Measurements from ENCODE around the gene CRTC1. TPM values are rescaled to one million over a fixed set of nuclear protein-coding genes. Genes with fewer than 3 reads are reported as not detected.

CRTC1 gene
- total RNA-seq, 1 donor from 2014 or later: 10.3 TPM

- no peak for ATAC-seq
- no peak for DNase-seq (ENCODE audit: missing footprints)
- intact Hi-C loops (cut with DNase I): no loop called here
These were observed 71.0 kb downstream of the CRTC1 start for GRCh38 chr19:18754501-18754900.

GRCh38 chr19:18756896-18757295, 73.4 kb downstream of the CRTC1 start:
- ATAC-seq (no peak), DNase-seq (ENCODE audit: missing footprints) (no peak)
- intact Hi-C loops (cut with DNase I): no loop called here

- ATAC-seq: no peak
- no peak for DNase-seq (ENCODE audit: missing footprints)
- intact Hi-C loops (cut with DNase I): no loop called here
These were observed 76.0 kb downstream of the CRTC1 start for GRCh38 chr19:18759304-18759994.

- no peak for ATAC-seq
- no peak for DNase-seq (ENCODE audit: missing footprints)
- intact Hi-C loops (cut with DNase I): no loop called here
These were observed 76.5 kb downstream of the CRTC1 start for GRCh38 chr19:18759995-18760426.

- intact Hi-C loops (cut with DNase I): no loop called here
- no peak for ATAC-seq
- DNase-seq (ENCODE audit: missing footprints): no peak
These were observed 77.2 kb downstream of the CRTC1 start for GRCh38 chr19:18760440-18761383.

GRCh38 chr19:18761531-18762110, 78.1 kb downstream of the CRTC1 start:
- intact Hi-C loops (cut with DNase I): no loop called here
- ATAC-seq: no peak
- DNase-seq (ENCODE audit: missing footprints): no peak

GRCh38 chr19:18762125-18763023, 78.9 kb downstream of the CRTC1 start:
- ATAC-seq: peak; percentile 83
- intact Hi-C loops (cut with DNase I): no loop called here
- peak; percentile 82 for DNase-seq (ENCODE audit: missing footprints)

GRCh38 chr19:18763674-18764590, 80.5 kb downstream of the CRTC1 start:
- ATAC-seq: no peak
- intact Hi-C loops (cut with DNase I): no loop called here

GRCh38 chr19:18764591-18765051, 81.1 kb downstream of the CRTC1 start:
- DNase-seq (ENCODE audit: missing footprints) (no peak), ATAC-seq (no peak)
- intact Hi-C loops (cut with DNase I): no loop called here

More at GRCh38 chr19:18763674-18764590, 80.5 kb downstream of the CRTC1 start:
- no peak for DNase-seq (ENCODE audit: missing footprints)

GRCh38 chr19:18765224-18765623, 81.7 kb downstream of the CRTC1 start:
- ATAC-seq: no peak
- DNase-seq (ENCODE audit: missing footprints): no peak
- intact Hi-C loops (cut with DNase I): no loop called here

GRCh38 chr19:18768046-18768771, 84.7 kb downstream of the CRTC1 start:
- ATAC-seq: no peak
- intact Hi-C loops (cut with DNase I): no loop called here
- DNase-seq (ENCODE audit: missing footprints): no peak

GRCh38 chr19:18768997-18769891, 85.8 kb downstream of the CRTC1 start:
- ATAC-seq (no peak), DNase-seq (ENCODE audit: missing footprints) (no peak)
- intact Hi-C loops (cut with DNase I): no loop called here

GRCh38 chr19:18769989-18770528, 86.6 kb downstream of the CRTC1 start:
- intact Hi-C loops (cut with DNase I): no loop called here
- ATAC-seq: no peak
- no peak for DNase-seq (ENCODE audit: missing footprints)

GRCh38 chr19:18770663-18771327, 87.3 kb downstream of the CRTC1 start:
- DNase-seq (ENCODE audit: missing footprints) (no peak), ATAC-seq (no peak)
- intact Hi-C loops (cut with DNase I): no loop called here

Measured in Right ventricle myocardium inferior (tissue), 1 donor.